Measurements from ENCODE around the gene KIF1C. TPM values are rescaled to one million over a fixed set of nuclear protein-coding genes. Genes with fewer than 3 reads are reported as not detected.

The KIF1C gene
- total and polyA plus RNA-seq, 9 of the 15 experiments (the other 6 are each of a cell fraction or from before 2014, with no cell fraction given): 0.38 to 68.4 (median 25.1) TPM

- TF ChIP-seq GTF2E2 (tag; IDR thresholded peaks at IDR 0.05): peak; percentile 85; the same call in 1 of the 2 replicates
- TF ChIP-seq ZBTB26 (CRISPR knock-in tag; IDR thresholded peaks at IDR 0.05): 0 out of 2 replicates have a peak, but pooled peaks have one; percentile 16
- peak in 1 of 2 experiments; percentile 28; a peak in 1 of 4 replicates for TF ChIP-seq HDAC1 (IDR thresholded peaks at IDR 0.05)
- 0 out of 2 replicates have a peak, but pooled peaks have one; percentile 25 for TF ChIP-seq SAFB (IDR thresholded peaks at IDR 0.05; ENCODE audit: borderline replicate concordance, low read depth, low read length)
- TF ChIP-seq HNRNPK (IDR thresholded peaks at IDR 0.05; ENCODE audit: low read depth, low read length, poor library complexity, severe bottlenecking): peak; percentile 53
- peak; percentile 55; the same call in 1 of the 2 replicates for TF ChIP-seq SMARCA4 (IDR thresholded peaks at IDR 0.05)
- peak; percentile 71 for TF ChIP-seq PHF8 (IDR thresholded peaks at IDR 0.05; ENCODE audit: borderline replicate concordance, low read length)
- TF ChIP-seq NR2C2 (CRISPR knock-in tag; IDR thresholded peaks at IDR 0.05): 0 out of 2 replicates have a peak, but pooled peaks have one; percentile 16
- no peak for TF ChIP-seq NR2C2 (tag; IDR thresholded peaks at IDR 0.05)
- peak; percentile 88 for TF ChIP-seq RBFOX2 (IDR thresholded peaks at IDR 0.05; ENCODE audit: low read depth, low read length)
- TF ChIP-seq HCFC1 (IDR thresholded peaks at IDR 0.05; ENCODE audit: low read depth, low read length): no peak
- peak in 1 of 3 experiments; percentile 55 for TF ChIP-seq YY1 (IDR thresholded peaks at IDR 0.05; ENCODE audit: borderline replicate concordance in 1 of 3, control insufficient read depth in 1 of 3, extremely low read depth in 1 of 3, insufficient read depth in 3 of 3, insufficient read length in 1 of 3, insufficient replicate concordance in 2 of 3, low read depth in 1 of 3, low read length in 2 of 3)
- no peak for TF ChIP-seq NUFIP1 (IDR thresholded peaks at IDR 0.05; ENCODE audit: partially characterized antibody)
- peak; percentile 79 for TF ChIP-seq GABPA (tag; conservative IDR thresholded peaks at IDR 0.05; ENCODE audit: low read depth)
- no peak for TF ChIP-seq HEY1 (CRISPR knock-in tag; IDR thresholded peaks at IDR 0.05; ENCODE audit: borderline replicate concordance)
- TF ChIP-seq FOSL1 (tag; conservative IDR thresholded peaks at IDR 0.05): peak; percentile 36; the same call in 1 of the 2 replicates
- TF ChIP-seq NFIC (IDR thresholded peaks at IDR 0.05): peak; percentile 24; the same call in 1 of the 2 replicates
- peak; percentile 87; the same call in 1 of the 2 replicates for TF ChIP-seq HLTF (IDR thresholded peaks at IDR 0.05)
- peak; percentile 45; the same call in 1 of the 2 replicates for TF ChIP-seq SMARCA5 (IDR thresholded peaks at IDR 0.05)
- 0 out of 4 replicates have a peak, but pooled peaks have one; percentile 28 to 42 for TF ChIP-seq TRIM24 (IDR thresholded peaks at IDR 0.05)
- peak in 1 of 2 experiments; percentile 85; a peak in 2 of 4 replicates for TF ChIP-seq ZNF639 (CRISPR knock-in tag; conservative IDR thresholded peaks at IDR 0.05 in 1 of 2, IDR thresholded peaks at IDR 0.05 in 1 of 2)
- no peak for TF ChIP-seq KLF16 (IDR thresholded peaks at IDR 0.05)
- TF ChIP-seq EP400 (IDR thresholded peaks at IDR 0.05): peak; percentile 48; the same call in 1 of the 2 replicates
Measured at GRCh38 chr17:4948166-4948930, 49.4 kb upstream of the KIF1C start, which contains the start of gene PFN1 (continued).

Measured in K562 (cell line).